ENCODE data around the gene FSIP1.

Gene FSIP1

DNA sequence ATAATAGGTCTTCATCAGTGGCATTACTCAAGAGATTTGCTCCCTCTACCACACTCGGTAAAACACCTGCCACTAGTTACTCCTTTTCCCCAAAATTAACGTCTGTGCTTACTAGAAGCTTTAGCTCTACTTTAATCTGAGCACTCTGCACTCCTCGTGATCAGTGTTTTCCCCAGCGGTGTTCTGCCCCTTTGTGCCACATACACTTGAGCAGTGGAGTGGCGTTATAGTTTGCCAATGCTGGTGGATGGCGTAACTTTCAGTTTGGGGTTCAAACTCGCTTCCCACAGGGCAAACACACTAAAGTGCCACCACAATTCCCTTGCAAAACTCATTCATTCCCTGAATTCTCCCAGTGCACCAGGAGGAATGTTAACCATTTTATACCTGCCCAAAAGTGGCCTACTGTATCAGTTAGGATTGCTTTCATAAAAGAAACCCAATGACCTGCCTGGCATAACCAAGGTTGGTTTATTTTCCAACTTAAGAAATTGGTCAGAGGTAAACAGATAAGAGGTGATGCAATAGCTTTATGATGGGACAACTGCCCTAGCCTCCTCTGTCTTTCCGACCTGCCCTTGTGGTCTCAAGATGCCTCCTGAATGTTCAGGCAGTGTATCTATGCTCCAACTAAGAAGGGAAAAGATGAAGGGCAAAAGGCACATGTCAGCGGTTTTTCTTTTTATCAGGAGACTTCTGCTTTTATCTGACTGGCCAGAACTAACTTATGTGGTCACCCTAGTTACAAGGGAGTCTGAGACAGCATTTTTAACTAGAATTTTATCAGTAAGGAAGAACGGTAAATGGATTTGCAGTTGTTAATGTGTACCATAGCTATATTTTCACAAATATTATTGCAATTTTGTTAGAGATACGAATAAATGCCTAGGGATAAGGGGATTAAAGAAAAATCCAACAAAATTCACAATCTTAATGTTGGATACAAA is 83.9 kb downstream of the FSIP1 start:
- H3K36me3 ChIP-seq (ENCODE audit: insufficient read depth, low read length), result no peaks in the 10 kb centered on the region
- H3K4me1 ChIP-seq (ENCODE audit: insufficient read depth, low read length), result no peaks in the 10 kb centered on the region
- H3K9ac ChIP-seq (ENCODE audit: low read depth, low read length), result no peak overlapping the region
- H3K9me3 ChIP-seq (ENCODE audit: insufficient read depth, low read depth, low read length), result no peaks in the 10 kb centered on the region
- no peak overlapping the region for H3K27ac ChIP-seq (ENCODE audit: low read depth, low read length)
- WGBS, result 93% methylated on average over 9 of the region's 11 CpGs
- no peak overlapping the region for H3K4me3 ChIP-seq (ENCODE audit: low read length)
- no peaks in the 10 kb centered on the region for H3K27me3 ChIP-seq (ENCODE audit: insufficient read depth, low read length)

DNA sequence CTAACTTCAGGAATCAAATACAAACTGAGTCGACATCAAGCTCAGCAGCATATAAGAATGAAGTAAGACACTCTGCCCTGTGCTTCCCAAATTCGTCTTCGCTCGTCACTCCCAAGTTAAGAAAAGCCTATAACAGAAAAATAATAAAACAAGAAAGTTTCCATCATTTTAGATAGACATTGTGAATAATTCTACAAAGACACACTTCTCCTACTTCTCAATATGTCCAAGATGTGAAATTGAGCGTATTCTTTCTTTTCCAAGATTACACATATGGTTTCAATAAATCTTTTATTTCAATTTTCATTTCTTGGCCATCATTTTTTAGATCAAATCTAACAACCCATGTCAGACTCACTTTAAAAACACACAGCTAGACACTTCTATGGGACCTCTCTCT is 85.1 kb downstream of the FSIP1 start:
- H3K36me3 ChIP-seq (ENCODE audit: insufficient read depth, low read length), result no peaks in the 10 kb centered on the region

DNA sequence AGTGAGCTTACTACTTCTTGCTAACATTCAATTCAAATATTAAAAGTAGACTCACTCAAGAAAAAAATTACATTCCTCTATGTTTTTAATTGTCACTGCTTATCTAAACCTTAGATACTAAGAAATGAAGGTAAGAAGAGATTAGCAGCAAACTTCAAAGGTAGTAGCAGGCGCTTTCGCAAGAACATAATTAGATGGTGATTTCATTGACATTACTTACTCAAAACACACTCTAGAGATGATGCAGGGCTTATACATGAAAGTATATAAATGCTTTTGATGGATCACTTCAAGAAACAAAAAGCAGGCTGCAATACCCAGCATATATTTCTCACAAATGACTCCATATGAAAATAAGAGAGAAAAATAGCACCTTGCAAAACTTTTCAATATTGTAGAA is 86.8 kb downstream of the FSIP1 start:
- H3K9me3 ChIP-seq (ENCODE audit: insufficient read depth, low read depth, low read length), result no peaks in the 10 kb centered on the region
- H3K9ac ChIP-seq (ENCODE audit: low read depth, low read length), result no peak overlapping the region
- no CpG with 5 or more reads among the region's 2 CpGs for WGBS
- H3K4me3 ChIP-seq (ENCODE audit: low read length), result no peak overlapping the region
- peaks cover 22% of the 10 kb centered on the region for H3K4me1 ChIP-seq (ENCODE audit: insufficient read depth, low read length)
- H3K27ac ChIP-seq (ENCODE audit: low read depth, low read length), result no peak overlapping the region
- H3K27me3 ChIP-seq (ENCODE audit: insufficient read depth, low read length), result no peaks in the 10 kb centered on the region
- no peaks in the 10 kb centered on the region for H3K36me3 ChIP-seq (ENCODE audit: insufficient read depth, low read length)

More for the DNA sequence above, 85.1 kb downstream of the FSIP1 start:
- 97% methylated on average over 5 of the region's 5 CpGs for WGBS
- Histone ChIP-seq H3K27me3 (ENCODE audit: insufficient read depth, low read length) (no peaks in the 10 kb centered on the region), H3K4me3 (ENCODE audit: low read length) (no peak overlapping the region), H3K4me1 (ENCODE audit: insufficient read depth, low read length) (peaks cover 9% of the 10 kb centered on the region), H3K9me3 (ENCODE audit: insufficient read depth, low read depth, low read length) (no peaks in the 10 kb centered on the region), H3K9ac (ENCODE audit: low read depth, low read length) (no peak overlapping the region), H3K27ac (ENCODE audit: low read depth, low read length) (no peak overlapping the region)

DNA sequence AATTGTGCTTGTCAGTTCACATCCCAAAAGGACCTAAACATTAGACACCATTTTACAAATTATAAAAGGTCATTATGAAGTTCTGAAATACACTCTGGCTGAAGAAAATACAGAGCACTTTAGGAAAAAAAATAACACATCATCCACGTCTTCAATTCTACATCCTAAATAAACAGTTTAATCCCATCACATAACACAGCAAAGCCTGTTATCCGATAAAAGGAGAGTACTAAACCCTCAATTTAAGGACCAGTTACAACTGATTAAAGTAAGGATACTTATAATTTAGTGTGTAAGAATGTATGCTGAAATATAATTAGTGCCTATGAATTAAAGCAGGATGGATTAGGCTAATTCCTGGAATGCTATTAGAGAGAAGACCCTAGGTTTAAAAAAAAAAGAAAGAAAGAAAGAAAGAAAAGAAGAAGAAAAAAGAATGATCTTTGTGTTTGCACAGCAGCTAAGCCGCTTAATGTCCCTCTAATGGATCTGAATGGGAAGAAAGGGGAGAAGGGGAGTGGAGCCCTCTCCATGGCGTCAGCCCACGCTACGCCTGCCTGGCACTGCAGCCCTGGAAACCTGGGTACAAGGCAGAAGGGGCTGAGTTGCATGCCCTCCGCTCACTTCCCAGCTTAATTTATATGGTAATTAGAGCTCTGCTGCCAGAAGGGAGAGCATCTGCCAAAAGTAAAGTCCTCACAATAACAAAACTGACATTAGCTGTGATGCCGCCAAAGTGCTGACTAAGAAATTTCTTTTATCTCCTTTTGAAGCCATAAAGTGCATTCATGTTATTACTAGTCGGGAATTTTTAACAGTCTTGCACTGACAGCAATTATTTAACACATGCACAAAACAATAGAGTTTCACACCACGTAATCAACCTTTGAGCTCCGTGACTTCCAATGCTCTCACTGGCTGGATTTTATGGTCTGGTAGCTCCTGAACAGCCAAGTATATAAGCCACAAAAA is 90.0 kb downstream of the FSIP1 start:
- peaks cover 22% of the 10 kb centered on the region for H3K4me1 ChIP-seq (ENCODE audit: insufficient read depth, low read length)
- no peak overlapping the region for H3K9ac ChIP-seq (ENCODE audit: low read depth, low read length)
- H3K9me3 ChIP-seq (ENCODE audit: insufficient read depth, low read depth, low read length), result no peaks in the 10 kb centered on the region
- peak overlapping the region; percentile 15; the same call in 1 of the 2 replicates for H3K4me3 ChIP-seq (ENCODE audit: low read length)
- no peaks in the 10 kb centered on the region for H3K27me3 ChIP-seq (ENCODE audit: insufficient read depth, low read length)
- no peaks in the 10 kb centered on the region for H3K36me3 ChIP-seq (ENCODE audit: insufficient read depth, low read length)
- H3K27ac ChIP-seq (ENCODE audit: low read depth, low read length), result peak overlapping the region; percentile 10; the same call in 1 of the 2 replicates
- 25% methylated on average over 11 of the region's 11 CpGs for WGBS

DNA sequence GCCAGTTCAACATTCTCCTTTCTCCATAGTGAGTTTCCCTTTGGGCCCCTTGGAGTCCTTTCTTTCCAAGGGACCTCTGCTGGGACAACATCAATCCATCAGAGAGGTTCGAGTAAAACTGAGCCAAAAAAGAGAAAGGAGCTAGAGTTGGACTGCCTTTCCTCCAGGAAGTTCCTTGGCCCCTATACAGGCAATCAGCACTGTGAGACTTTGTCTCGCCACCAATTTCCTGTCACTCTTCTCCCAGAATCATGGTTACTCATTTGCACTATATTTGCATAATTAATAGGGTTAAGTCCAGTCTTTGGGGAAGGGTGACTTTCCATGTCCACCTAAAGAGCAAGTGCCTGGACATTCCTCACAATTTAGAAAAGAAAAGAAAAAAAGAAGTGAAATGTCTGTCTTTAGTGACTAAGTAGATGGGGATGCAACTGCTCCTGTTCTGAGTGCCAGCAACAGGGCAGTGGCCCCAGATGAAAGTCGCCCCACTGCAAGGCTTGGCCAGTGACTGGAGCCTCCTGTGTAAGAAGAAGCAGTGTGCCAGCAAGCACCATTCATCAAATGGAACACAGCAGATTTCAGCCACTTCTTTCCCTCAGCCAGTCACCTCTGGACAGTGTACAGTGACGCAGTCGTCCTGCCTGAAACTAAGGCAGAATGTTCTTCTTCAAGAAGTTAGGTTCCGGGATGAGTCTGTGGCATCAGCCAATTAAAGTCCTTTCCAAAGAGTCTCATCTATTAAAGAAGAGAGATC is 91.6 kb downstream of the FSIP1 start:
- no peak overlapping the region for H3K4me3 ChIP-seq (ENCODE audit: low read length)
- no peaks in the 10 kb centered on the region for H3K27me3 ChIP-seq (ENCODE audit: insufficient read depth, low read length)
- 84% methylated on average over 6 of the region's 6 CpGs for WGBS
- no peak overlapping the region for H3K27ac ChIP-seq (ENCODE audit: low read depth, low read length)
- H3K36me3 ChIP-seq (ENCODE audit: insufficient read depth, low read length), result no peaks in the 10 kb centered on the region
- H3K9me3 ChIP-seq (ENCODE audit: insufficient read depth, low read depth, low read length), result no peaks in the 10 kb centered on the region
- H3K9ac ChIP-seq (ENCODE audit: low read depth, low read length), result no peak overlapping the region
- peaks cover 22% of the 10 kb centered on the region for H3K4me1 ChIP-seq (ENCODE audit: insufficient read depth, low read length)

DNA sequence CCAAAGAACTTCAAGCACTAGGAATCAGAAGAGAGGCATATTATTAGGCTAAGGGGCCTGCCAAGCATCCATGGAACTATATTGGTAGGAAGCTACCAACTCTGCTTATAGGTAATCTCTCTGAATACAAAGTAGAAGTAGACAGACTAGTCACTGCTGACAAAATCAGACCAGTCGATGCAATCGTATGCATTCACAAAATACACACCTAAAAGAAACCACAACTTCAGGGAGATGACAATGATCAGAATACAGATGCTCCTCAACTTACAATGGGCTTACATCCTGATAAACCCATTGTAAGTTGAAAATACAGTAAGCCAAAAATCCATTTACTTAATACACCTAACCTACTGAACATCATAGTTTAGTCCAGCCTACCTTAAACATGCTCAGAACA is 94.7 kb downstream of the FSIP1 start:
- 97% methylated on average over 2 of the region's 2 CpGs for WGBS
- H3K36me3 ChIP-seq (ENCODE audit: insufficient read depth, low read length), result no peaks in the 10 kb centered on the region

DNA sequence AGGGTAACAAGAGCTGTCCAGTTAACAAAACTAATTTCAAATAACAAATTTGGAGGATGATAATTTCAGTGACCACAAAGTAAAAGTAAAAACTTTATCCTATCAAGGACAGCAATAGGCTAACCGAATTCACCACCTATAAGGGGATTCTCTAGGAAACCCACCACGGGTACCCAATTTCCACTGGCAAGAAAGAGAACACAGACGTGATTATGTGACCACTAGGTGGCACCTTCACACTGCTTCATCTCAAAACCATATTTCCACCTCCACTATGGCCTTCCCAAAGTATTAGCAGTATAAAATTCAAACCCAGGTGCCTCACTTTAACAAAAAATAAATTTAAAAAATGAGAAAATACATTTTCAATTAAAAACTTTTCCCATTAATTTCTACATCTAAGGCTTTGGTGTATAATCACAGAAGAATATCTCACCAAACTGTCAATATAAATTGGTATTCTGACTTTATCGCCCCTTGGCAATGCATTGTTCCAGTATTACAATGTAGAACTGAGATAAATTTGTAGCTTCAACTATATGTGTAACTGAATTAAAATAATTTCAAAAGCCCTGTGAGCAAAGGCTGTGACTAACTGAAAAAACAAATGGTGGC is 96.5 kb downstream of the FSIP1 start:
- Histone ChIP-seq H3K9ac (ENCODE audit: low read depth, low read length) (no peak overlapping the region), H3K27ac (ENCODE audit: low read depth, low read length) (no peak overlapping the region), H3K9me3 (ENCODE audit: insufficient read depth, low read depth, low read length) (no peaks in the 10 kb centered on the region), H3K4me1 (ENCODE audit: insufficient read depth, low read length) (no peaks in the 10 kb centered on the region; the same call in 1 of the 2 replicates), H3K4me3 (ENCODE audit: low read length) (no peak overlapping the region), H3K36me3 (ENCODE audit: insufficient read depth, low read length) (no peaks in the 10 kb centered on the region), H3K27me3 (ENCODE audit: insufficient read depth, low read length) (no peaks in the 10 kb centered on the region)
- 20% methylated on average over 3 of the region's 4 CpGs for WGBS

More for the DNA sequence above, 94.7 kb downstream of the FSIP1 start:
- peaks cover 16% of the 10 kb centered on the region for H3K4me1 ChIP-seq (ENCODE audit: insufficient read depth, low read length)
- H3K4me3 ChIP-seq (ENCODE audit: low read length), result no peak overlapping the region
- no peak overlapping the region for H3K9ac ChIP-seq (ENCODE audit: low read depth, low read length)
- H3K27me3 ChIP-seq (ENCODE audit: insufficient read depth, low read length), result no peaks in the 10 kb centered on the region
- no peak overlapping the region for H3K27ac ChIP-seq (ENCODE audit: low read depth, low read length)
- H3K9me3 ChIP-seq (ENCODE audit: insufficient read depth, low read depth, low read length), result no peaks in the 10 kb centered on the region

DNA sequence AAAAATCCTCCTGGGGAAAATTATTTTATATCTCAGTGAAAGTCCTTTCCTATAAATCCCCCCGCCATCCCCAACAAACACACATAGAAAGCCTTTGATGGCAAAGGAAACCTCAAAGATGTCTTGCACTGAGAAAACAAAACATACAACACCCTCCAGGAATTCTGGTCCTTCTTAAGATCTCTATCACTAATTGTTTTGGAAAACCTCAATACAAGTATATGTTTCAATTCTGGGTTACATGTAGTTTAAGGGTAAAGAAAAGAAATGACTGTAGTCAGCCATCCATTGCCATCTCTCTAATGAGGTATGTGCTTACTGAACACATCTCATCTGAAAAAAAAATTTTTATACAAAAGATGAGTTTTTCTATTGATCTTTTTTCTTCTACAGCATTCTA is 97.3 kb downstream of the FSIP1 start:
- WGBS, result 96% methylated on average over 1 of the region's 1 CpG
- Histone ChIP-seq H3K4me3 (ENCODE audit: low read length) (no peak overlapping the region), H3K9ac (ENCODE audit: low read depth, low read length) (no peak overlapping the region), H3K36me3 (ENCODE audit: insufficient read depth, low read length) (no peaks in the 10 kb centered on the region), H3K4me1 (ENCODE audit: insufficient read depth, low read length) (no peaks in the 10 kb centered on the region; the same call in 1 of the 2 replicates), H3K9me3 (ENCODE audit: insufficient read depth, low read depth, low read length) (no peaks in the 10 kb centered on the region), H3K27me3 (ENCODE audit: insufficient read depth, low read length) (no peaks in the 10 kb centered on the region), H3K27ac (ENCODE audit: low read depth, low read length) (no peak overlapping the region)

DNA sequence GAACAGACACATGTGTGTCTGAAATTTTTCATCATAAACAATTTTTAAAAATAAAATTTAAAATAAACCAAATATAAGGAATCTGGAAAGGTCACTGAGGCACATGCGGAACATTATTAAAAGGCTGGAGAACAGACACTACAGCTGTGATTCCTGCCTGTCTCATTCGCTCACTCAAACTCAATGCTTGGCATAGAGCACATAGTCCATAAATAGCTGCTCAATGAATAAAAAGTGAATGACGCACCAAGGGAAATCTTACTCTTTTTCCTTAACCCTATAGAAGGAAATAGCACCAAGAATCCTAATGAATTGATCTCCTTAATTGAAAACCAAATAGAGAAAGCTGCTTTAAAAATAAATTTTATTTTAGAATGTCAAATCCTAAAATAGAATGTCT is 98.4 kb downstream of the FSIP1 start:
- WGBS, result 63% methylated on average over 3 of the region's 3 CpGs
- Histone ChIP-seq H3K9ac (ENCODE audit: low read depth, low read length) (no peak overlapping the region), H3K27ac (ENCODE audit: low read depth, low read length) (no peak overlapping the region), H3K27me3 (ENCODE audit: insufficient read depth, low read length) (no peaks in the 10 kb centered on the region), H3K36me3 (ENCODE audit: insufficient read depth, low read length) (no peaks in the 10 kb centered on the region), H3K9me3 (ENCODE audit: insufficient read depth, low read depth, low read length) (no peaks in the 10 kb centered on the region), H3K4me3 (ENCODE audit: low read length) (no peak overlapping the region), H3K4me1 (ENCODE audit: insufficient read depth, low read length) (no peaks in the 10 kb centered on the region; the same call in 1 of the 2 replicates)

DNA sequence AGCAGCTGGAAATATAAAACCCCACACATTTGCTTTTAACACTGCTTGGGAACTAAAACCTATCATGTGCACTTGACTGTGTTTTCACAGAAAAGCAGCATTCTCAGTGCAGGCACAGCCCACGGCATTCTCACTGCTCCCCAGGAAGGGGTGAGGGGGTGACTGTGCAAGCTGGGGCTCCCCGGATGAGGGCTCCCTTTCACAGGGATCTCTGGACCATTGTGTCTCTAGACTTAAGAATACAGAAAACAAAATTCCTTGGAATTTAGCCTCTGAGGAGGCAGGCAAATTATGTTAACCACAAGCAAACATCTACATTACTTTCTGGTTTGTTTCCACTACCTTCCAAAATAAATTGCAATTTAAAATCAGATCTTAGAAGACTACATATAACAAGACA is 100.3 kb downstream of the FSIP1 start:
- no peak overlapping the region for H3K4me3 ChIP-seq (ENCODE audit: low read length)
- WGBS, result 96% methylated on average over 2 of the region's 2 CpGs
- H3K9ac ChIP-seq (ENCODE audit: low read depth, low read length), result no peak overlapping the region

More for the DNA sequence above, 100.3 kb downstream of the FSIP1 start:
- Histone ChIP-seq H3K36me3 (ENCODE audit: insufficient read depth, low read length) (no peaks in the 10 kb centered on the region), H3K4me1 (ENCODE audit: insufficient read depth, low read length) (no peaks in the 10 kb centered on the region; the same call in 1 of the 2 replicates), H3K9me3 (ENCODE audit: insufficient read depth, low read depth, low read length) (no peaks in the 10 kb centered on the region), H3K27me3 (ENCODE audit: insufficient read depth, low read length) (no peaks in the 10 kb centered on the region), H3K27ac (ENCODE audit: low read depth, low read length) (no peak overlapping the region)
